ENCODE results near the gene CD69.
A peak's percentile ranks its signal among the peaks of the same experiment; 100 is the strongest.
"Not testable (repeated sequence)": the region's sequence is repeated elsewhere in the genome, so short reads cannot be mapped to it uniquely, and the experiment has no call there.

The CD69 gene

GRCh38 chr12:9750276-9751203 lies 10.2 kb downstream of the CD69 start:
- H3K4me3 ChIP-seq (ENCODE audit: low read depth, low read length) = no peak overlapping the region

GRCh38 chr12:9749640-9750039 lies 11.1 kb downstream of the CD69 start:
- no peak overlapping the region for H3K4me3 ChIP-seq (ENCODE audit: low read depth, low read length)
- no peak for TF ChIP-seq CTCF (IDR thresholded peaks at IDR 0.05; ENCODE audit: borderline replicate concordance, insufficient read depth, low read depth, low read length)

More at GRCh38 chr12:9750276-9751203, 10.2 kb downstream of the CD69 start:
- peak; percentile 59; the same call in 1 of the 2 replicates for TF ChIP-seq CTCF (IDR thresholded peaks at IDR 0.05; ENCODE audit: borderline replicate concordance, insufficient read depth, low read depth, low read length)

- no peak for TF ChIP-seq CTCF (IDR thresholded peaks at IDR 0.05; ENCODE audit: borderline replicate concordance, insufficient read depth, low read depth, low read length)
- no peak overlapping the region for H3K4me3 ChIP-seq (ENCODE audit: low read depth, low read length)
Observed at GRCh38 chr12:9745199-9745598, 15.5 kb downstream of the CD69 start.

- no peak overlapping the region for H3K4me3 ChIP-seq (ENCODE audit: low read depth, low read length)
- TF ChIP-seq CTCF (IDR thresholded peaks at IDR 0.05; ENCODE audit: borderline replicate concordance, insufficient read depth, low read depth, low read length) = no peak
Observed at GRCh38 chr12:9742661-9743060, 18.0 kb downstream of the CD69 start.

GRCh38 chr12:9741726-9742125 lies 19.0 kb downstream of the CD69 start:
- no peak for TF ChIP-seq CTCF (IDR thresholded peaks at IDR 0.05; ENCODE audit: borderline replicate concordance, insufficient read depth, low read depth, low read length)
- no peak overlapping the region for H3K4me3 ChIP-seq (ENCODE audit: low read depth, low read length)

GRCh38 chr12:9740106-9740750 lies 20.5 kb downstream of the CD69 start:
- no peak overlapping the region for H3K4me3 ChIP-seq (ENCODE audit: low read depth, low read length)
- no peak for TF ChIP-seq CTCF (IDR thresholded peaks at IDR 0.05; ENCODE audit: borderline replicate concordance, insufficient read depth, low read depth, low read length)

- not testable (repeated sequence) for H3K4me3 ChIP-seq (ENCODE audit: low read depth, low read length)
Observed at GRCh38 chr12:9739404-9740105, 21.1 kb downstream of the CD69 start.

- H3K4me3 ChIP-seq (ENCODE audit: low read depth, low read length) = not testable (repeated sequence)
Observed at GRCh38 chr12:9738905-9739304, 21.8 kb downstream of the CD69 start.
